HK-2 (cell line): ENCODE results near the gene DCAF16.
"Not testable (repeated sequence)": the region's sequence is repeated elsewhere in the genome, so short reads cannot be mapped to it uniquely, and the experiment has no call there.

Experiments used
- DNase-seq: peaks from one replicate; pipeline ENCODE4 v3.0.0-alpha.2; 2018; ENCODE audit not compliant: unreplicated experiment

DCAF16 gene

GRCh38 chr4:17810260-17811077, at the start of gene DCAF16, which contains the start of gene NCAPG:
TSS of gene DCAF16 (minus strand) at chr4:17810757. CDS start at chr4:17804141, 6,616 bp downstream.
TSS of gene NCAPG (plus strand) at chr4:17810979. CDS start at chr4:17811078, 99 bp downstream.
- peak; percentile 100 for DNase-seq

DNA sequence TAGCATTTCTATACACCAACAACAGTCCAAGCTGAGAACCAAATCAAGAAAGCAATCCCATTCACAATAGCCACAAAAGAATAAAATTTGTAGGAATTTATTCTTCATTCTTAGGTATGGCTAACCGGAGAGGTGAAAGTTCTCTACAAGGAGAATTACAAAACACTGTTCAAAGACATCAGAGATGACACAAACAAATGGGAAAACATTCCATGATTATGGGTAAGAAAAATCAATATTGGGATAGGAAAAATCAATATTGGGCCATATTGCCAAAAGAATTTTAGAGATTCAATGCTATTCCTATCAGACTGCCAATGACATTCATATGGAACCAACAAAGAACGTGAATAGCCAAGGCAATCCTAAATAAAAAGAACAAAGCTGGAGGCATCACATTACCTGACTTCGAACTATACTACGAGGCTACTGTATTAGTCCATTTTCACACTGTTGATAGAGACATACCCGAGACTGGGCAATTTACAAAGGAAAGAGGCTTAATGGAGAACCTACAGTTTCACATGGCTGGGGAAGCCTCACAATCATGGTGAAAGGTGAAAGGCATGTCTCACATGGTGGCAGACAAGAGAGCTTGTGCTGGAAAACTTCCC, 49.3 kb upstream of the DCAF16 start:
- DNase-seq: no peak

DNA sequence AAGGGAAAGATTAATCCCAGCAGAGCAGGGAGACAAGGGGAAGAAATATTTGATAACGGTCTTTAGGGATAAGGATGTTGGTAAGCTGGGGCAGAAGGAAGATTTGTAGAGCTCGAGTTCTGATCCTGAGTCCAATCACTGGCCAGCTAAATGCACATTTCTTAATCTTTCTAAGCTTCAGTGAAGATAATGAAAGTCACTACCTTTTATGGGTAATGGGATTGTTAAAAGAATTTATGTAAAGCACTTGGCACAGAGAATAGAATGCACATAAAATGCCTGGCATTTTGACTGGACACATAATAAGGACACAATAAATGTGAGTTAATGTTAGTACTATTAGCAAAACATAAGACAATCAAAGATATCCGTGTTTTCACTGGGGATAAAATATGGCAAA, 43.5 kb upstream of the DCAF16 start:
- no peak for DNase-seq

DNA sequence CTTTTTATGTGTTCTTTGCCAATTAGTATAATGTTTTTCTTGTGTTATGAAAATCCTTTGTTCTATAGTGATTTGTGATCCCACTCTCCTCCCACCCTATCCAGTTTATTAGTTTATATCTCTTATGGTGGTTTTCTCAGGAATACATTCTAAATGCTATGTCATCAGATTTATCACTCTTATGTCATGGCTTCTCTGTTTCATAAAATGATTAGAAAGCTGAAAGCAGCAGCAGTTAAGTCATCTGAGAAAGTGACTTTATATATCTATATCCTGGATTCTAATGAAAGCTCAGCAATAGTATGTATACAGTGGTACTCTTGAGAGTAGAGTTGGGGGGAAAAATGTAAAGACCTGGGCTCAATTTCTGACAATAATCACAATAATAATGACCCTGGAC, 41.4 kb upstream of the DCAF16 start:
- DNase-seq: no peak

- not testable (repeated sequence) for DNase-seq
Observed at GRCh38 chr4:17850295-17850694, 39.7 kb upstream of the DCAF16 start.

GRCh38 chr4:17846266-17846665, 35.7 kb upstream of the DCAF16 start:
- no peak for DNase-seq

- DNase-seq: no peak
Observed at GRCh38 chr4:17823871-17824669, 13.5 kb upstream of the DCAF16 start.

- DNase-seq: no peak
Observed at GRCh38 chr4:17817027-17817426, 6.5 kb upstream of the DCAF16 start.

DNA sequence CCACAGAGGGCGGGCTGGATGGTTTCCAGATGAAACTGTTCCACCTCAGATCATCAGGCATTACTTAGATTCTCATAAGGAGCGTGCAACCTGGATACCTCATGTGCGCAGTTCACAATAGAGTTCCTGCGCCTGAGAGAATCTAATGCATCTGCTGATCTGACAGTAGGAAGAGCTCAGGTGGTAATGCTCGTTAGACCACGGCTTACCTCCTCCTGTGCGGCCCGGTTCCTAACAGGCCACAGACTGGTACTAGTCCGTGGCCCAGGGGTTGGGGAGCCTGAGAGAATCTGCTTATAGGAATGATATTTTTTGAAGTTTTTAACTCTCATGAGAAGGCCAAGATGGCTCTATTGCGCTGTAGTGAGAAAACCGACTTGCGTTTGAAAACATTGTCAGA, 5.6 kb upstream of the DCAF16 start:
- no peak for DNase-seq

GRCh38 chr4:17814140-17814539, 3.6 kb upstream of the DCAF16 start:
- no peak for DNase-seq

- no peak for DNase-seq
Observed at GRCh38 chr4:17812801-17813200, 2.2 kb upstream of the DCAF16 start.

DNA sequence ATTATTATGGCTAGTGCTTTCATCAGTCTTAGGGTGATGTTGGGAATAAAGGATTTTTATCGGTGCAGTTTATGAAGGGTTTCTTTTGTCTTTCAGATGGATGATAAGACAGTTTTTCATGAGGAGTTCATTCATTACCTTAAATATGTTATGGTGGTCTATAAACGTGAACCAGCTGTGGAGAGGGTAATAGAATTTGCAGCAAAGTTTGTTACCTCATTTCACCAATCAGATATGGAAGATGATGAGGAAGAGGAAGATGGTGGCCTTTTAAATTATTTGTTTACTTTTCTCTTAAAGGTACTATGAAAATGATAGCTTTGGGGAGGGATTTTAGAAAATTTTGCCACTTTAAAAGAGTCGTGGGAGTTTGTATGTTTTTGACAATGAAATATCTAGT, 1.6 kb upstream of the DCAF16 start:
- no peak for DNase-seq

DNA sequence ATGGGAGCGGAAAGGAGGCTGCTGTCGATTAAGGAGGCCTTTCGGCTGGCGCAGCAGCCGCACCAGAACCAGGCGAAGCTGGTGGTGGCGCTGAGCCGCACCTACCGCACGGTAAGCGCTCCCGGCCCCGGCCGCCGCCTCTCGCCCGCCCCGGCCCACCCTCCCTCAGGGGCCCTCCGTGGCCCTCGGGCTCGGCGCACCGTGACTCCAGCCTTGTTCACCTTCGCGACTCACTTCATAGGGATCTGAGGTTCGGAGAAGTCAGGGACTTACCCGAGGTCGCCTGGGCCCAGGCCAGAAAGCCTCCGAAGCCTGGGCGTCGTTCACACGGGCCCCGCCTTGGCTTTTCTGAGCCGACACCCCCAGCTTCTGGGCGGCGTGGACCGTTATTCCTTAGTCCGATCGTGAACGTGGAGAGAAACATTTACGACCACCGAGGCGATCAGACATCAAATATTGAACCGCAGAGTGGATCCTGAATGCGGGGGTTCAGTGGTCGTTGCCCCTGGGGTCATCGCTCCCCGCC, 584 bp upstream of the DCAF16 start:
- no peak for DNase-seq

- DNase-seq: no peak
Observed at GRCh38 chr4:17809667-17810066, 890 bp downstream of the DCAF16 start.

DNA sequence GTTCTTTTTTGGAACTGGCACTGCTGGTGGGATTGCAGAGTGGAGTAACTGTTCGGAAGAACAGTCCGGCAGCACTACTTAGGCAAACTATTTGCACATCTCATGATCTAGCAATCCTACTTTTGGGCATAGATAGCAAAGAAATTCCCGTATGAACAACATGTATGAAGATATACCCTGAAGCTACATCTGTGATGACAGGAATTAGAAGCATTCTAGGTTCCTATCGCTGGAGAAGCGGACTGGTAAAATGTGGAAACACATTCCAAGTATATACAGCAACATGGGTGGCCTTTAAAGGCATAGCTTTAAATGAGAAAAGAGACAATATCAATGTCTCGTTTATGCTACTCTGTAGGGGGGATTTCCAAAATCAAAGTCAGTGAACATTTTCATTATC, 3.1 kb downstream of the DCAF16 start:
- no peak for DNase-seq

GRCh38 chr4:17805580-17806155, 4.9 kb downstream of the DCAF16 start:
- DNase-seq: no peak

GRCh38 chr4:17797808-17798207, 12.7 kb downstream of the DCAF16 start:
- no peak for DNase-seq

DNA sequence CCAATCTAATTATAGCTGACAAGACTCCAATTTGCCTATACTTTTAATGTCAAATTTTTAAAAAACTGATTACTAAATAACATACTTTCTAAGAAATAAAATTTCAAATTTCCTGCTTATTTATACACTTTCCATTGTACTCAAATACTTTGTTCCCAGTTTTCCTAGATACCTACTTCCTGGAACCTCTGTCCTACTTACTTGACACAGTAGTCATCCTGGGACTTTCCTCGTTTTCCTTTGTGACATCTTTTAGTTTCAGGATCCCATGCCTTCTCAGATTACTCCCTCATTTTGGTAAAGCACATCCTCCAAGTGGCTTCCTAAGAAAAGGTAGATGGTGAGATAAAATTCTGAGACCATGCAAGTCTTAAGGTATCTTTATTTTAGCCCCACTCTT, 15.8 kb downstream of the DCAF16 start:
- no peak for DNase-seq

DNA sequence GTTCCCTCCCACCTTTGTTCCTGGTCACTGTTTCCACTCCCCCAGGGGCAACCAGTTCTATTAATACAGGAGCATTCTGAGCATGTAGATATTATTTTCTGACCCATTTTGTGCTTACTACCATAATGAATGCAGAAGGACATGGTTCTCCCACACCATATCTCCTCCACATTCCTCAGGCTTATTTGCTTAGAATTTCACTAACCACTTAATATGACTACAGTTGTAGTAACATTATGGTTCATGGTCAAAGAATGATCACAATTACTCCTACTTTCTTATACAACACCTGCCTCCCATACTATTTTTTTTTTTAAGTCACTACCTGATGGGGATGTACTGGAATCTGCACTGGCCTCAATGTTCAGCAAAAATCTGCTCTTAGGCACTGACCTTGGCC, 21.6 kb downstream of the DCAF16 start:
- DNase-seq: no peak

DNA sequence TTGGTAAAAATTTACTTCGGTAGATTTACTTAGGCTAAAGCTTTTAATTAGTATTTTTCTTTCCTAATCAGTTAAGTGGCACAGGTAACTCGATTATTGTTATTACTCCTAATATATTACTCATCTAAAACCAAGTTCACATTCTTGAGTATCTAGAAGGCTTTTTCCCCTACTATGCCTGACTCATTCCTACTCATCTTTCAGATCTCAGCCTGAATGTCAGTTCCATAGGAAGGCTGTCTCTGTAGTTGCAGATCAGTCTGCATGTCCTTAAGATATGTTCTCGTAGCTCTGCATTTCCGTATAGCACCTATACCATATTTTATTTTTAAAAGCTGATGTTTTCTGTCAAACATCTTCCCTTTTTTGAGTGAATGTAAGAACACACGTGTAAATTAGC, 23.2 kb downstream of the DCAF16 start:
- DNase-seq: no peak

GRCh38 chr4:17786567-17786966, 24.0 kb downstream of the DCAF16 start:
- DNase-seq: no peak

GRCh38 chr4:17785858-17786257, 24.7 kb downstream of the DCAF16 start:
- DNase-seq: no peak
